K562 (cell line): Measurements from ENCODE around the gene CNTRL. TPM values are rescaled to one million over a fixed set of nuclear protein-coding genes. Genes with fewer than 3 reads are reported as not detected.
A peak's percentile ranks its signal among the peaks of the same experiment; 100 is the strongest.

Experiments
- ATAC-seq: fragments of 200-7000 bp; cut with Tn5 transposase; 3 replicates; pipeline ENCODE4 v1.9.1; 2020; ENCODE audit warnings: moderate library complexity
- BruUV-seq: library from RNA; stranded (reverse); fragments of 400-500 nt; replicated peaks from 2 replicates; lab custom pipeline; 2021; lab: Mats Ljungman, UMichigan
- CTCF ChIA-PET: fragments of 300-600 bp; formaldehyde crosslinking; extraction: SDS; loops from one replicate; lab custom pipeline; 2021; ENCODE audit warnings: low intra/inter-chr PET ratio; lab: Yijun Ruan, JAX
- POLR2A ChIA-PET: fragments of 300-600, 350-650 bp; sonication (Branson Sonifier 250); formaldehyde crosslinking; extraction: SDS; loops from one replicate; lab custom pipeline; 2021; ENCODE audit warnings: antibody characterized with exemption, inconsistent platforms; lab: Yijun Ruan, JAX
- DNase-seq, 4 experiments: peaks; one replicate each; pipeline versions ENCODE4 v3.0.0 to v3.0.0-alpha.2; 2011 to 2018; ENCODE audit warnings: low spot score in 3 of 4, mixed read lengths in 3 of 4; ENCODE audit errors: extremely low read depth in 1 of 4
- FAIRE-seq: peaks from 2 replicates; lab custom pipeline; 2011; peaks lifted over from hg19 to GRCh38; lab: Jason Lieb, UNC
- H2AFZ ChIP-seq: 2 replicates; pipeline ENCODE4 v1.6.0; 2011; ENCODE audit warnings: low read depth, low read length, control low read depth, inconsistent platforms
- H3K27ac ChIP-seq: fragments of 200-600 bp; 3 replicates; pipeline ENCODE4 v1.8.0; 2011; ENCODE audit warnings: low read depth, mild to moderate bottlenecking, control low read depth, inconsistent platforms, low read length, moderate library complexity, mixed read lengths; ENCODE audit errors: extremely low read depth
- H3K27me3 ChIP-seq, 2 experiments: fragments of 300-600 bp in 1 of 2; 2 replicates in 1 of 2; 3 replicates in 1 of 2; pipeline versions ENCODE4 v1.6.0 to v1.8.0; 2011; ENCODE audit warnings: inconsistent platforms in 2 of 2, low read length in 2 of 2, mild to moderate bottlenecking in 1 of 2, mixed read lengths in 1 of 2, moderate library complexity in 1 of 2; ENCODE audit not compliant: control insufficient read depth in 2 of 2, insufficient read depth in 2 of 2
- H3K36me3 ChIP-seq: fragments of 300-600 bp; 3 replicates; pipeline ENCODE4 v1.8.0; 2011; ENCODE audit warnings: mild to moderate bottlenecking, low read length, inconsistent platforms; ENCODE audit not compliant: control insufficient read depth, insufficient read depth
- H3K4me1 ChIP-seq, 2 experiments: fragments of 200-600 bp in 1 of 2; replicated peaks in 1 of 2; 2 replicates in 1 of 2; 3 replicates in 1 of 2; pipeline versions ENCODE4 v1.5.1 to v1.8.0; 2011; ENCODE audit warnings: inconsistent platforms in 2 of 2, low read length in 2 of 2, mild to moderate bottlenecking in 1 of 2, mixed read lengths in 1 of 2, moderate library complexity in 1 of 2; ENCODE audit not compliant: control insufficient read depth in 2 of 2, insufficient read depth in 2 of 2
- H3K4me2 ChIP-seq: 2 replicates; pipeline ENCODE4 v1.6.1; 2011; ENCODE audit warnings: low read length, control low read depth, inconsistent platforms, mixed read lengths; ENCODE audit not compliant: insufficient read depth
- H3K4me3 ChIP-seq: fragments of 200-600 bp; sonication (generic), shearing (Covaris generic); 2 replicates; pipeline ENCODE4 v1.5.1; 2016; ENCODE audit warnings: control low read depth, inconsistent platforms
- H3K79me2 ChIP-seq: fragments of 200-600 bp; 3 replicates; pipeline ENCODE4 v1.8.0; 2011; ENCODE audit warnings: low read length, inconsistent platforms; ENCODE audit not compliant: control insufficient read depth, insufficient read depth
- H3K9ac ChIP-seq, 2 experiments: 2 replicates each; pipeline versions ENCODE4 v1.6.0 to v1.6.1; 2011; ENCODE audit warnings: low read depth in 2 of 2, low read length in 2 of 2, control low read depth in 1 of 2, inconsistent platforms in 1 of 2, mild to moderate bottlenecking in 1 of 2, mixed read lengths in 1 of 2; ENCODE audit not compliant: insufficient read depth in 1 of 2
- H3K9me1 ChIP-seq: one replicate; pipeline ENCODE4 v1.6.0; 2011; ENCODE audit warnings: inconsistent platforms, mild to moderate bottlenecking, low read length, moderate library complexity; ENCODE audit not compliant: control insufficient read depth, insufficient read depth
- H3K9me3 ChIP-seq: replicated peaks from 2 replicates; pipeline ENCODE4 v1.5.1; 2011; ENCODE audit warnings: low read depth, low read length, inconsistent platforms; ENCODE audit not compliant: control insufficient read depth, insufficient read depth
- H4K20me1 ChIP-seq: replicated peaks from 2 replicates; pipeline ENCODE4 v1.6.1; 2011; ENCODE audit warnings: low read length, inconsistent platforms, mixed read lengths; ENCODE audit not compliant: control insufficient read depth, insufficient read depth
- BHLHE40 ChIP-seq: IDR thresholded peaks from 2 replicates; pipeline ENCODE4 v1.6.1; 2011; ENCODE audit warnings: low read length, improper control_type of control experiment
- BRD9 ChIP-seq: fragments of 450-650 bp; IDR thresholded peaks from 2 replicates; pipeline ENCODE4 v1.6.1; 2018; ENCODE audit warnings: low read depth; ENCODE audit not compliant: partially characterized antibody
- CXXC5 ChIP-seq: fragments of 250-450 bp; sonication (Bioruptor Pico); IDR thresholded peaks from 2 replicates; pipeline ENCODE4 v1.8.0; 2022; ENCODE audit warnings: inconsistent platforms, mild to moderate bottlenecking, moderate library complexity
- EGR1 ChIP-seq: fragments of 450-650 bp; conservative IDR thresholded peaks from 2 replicates; pipeline ENCODE4 v1.6.1; 2017; ENCODE audit warnings: mild to moderate bottlenecking
- FOXJ2 ChIP-seq: fragments of 200-800 bp; sonication (Bioruptor generic); IDR thresholded peaks from 2 replicates; pipeline ENCODE4 v1.6.1; 2016; ENCODE audit warnings: missing genetic modification characterization, missing compliant biosample characterization
- GTF2A2 ChIP-seq: IDR thresholded peaks from 2 replicates; pipeline ENCODE4 v1.6.1; 2016; ENCODE audit warnings: mild to moderate bottlenecking, missing genetic modification characterization, missing compliant biosample characterization
- HDAC6 ChIP-seq: IDR thresholded peaks from 2 replicates; pipeline ENCODE4 v1.6.1; 2012; ENCODE audit warnings: low read depth, mild to moderate bottlenecking, control low read depth, inconsistent platforms, low read length, moderate library complexity
- L3MBTL2 ChIP-seq: fragments of 450-650 bp; IDR thresholded peaks from 2 replicates; pipeline ENCODE4 v1.6.1; 2016; ENCODE audit warnings: mild to moderate bottlenecking, moderate library complexity
- NFATC3 ChIP-seq: fragments of 450-650 bp; IDR thresholded peaks from 2 replicates; pipeline ENCODE4 v1.6.1; 2017; ENCODE audit warnings: mild to moderate bottlenecking
- NRF1 ChIP-seq, 2 experiments: fragments of 450-650 bp; IDR thresholded peaks in 1 of 2; conservative IDR thresholded peaks in 1 of 2; 2 replicates each; pipeline ENCODE4 v1.6.1; 2014; ENCODE audit warnings: mild to moderate bottlenecking in 2 of 2
- PTRF ChIP-seq: fragments of 450-650 bp; IDR thresholded peaks from 2 replicates; pipeline ENCODE4 v1.6.1; 2016; ENCODE audit warnings: mild to moderate bottlenecking, missing genetic modification characterization, missing compliant biosample characterization
- YY1 ChIP-seq, 3 experiments: IDR thresholded peaks; 2 replicates each; pipeline ENCODE4 v1.6.1; 2011; ENCODE audit warnings: low read length in 2 of 3, mild to moderate bottlenecking in 2 of 3, moderate library complexity in 2 of 3, borderline replicate concordance in 1 of 3, control low read depth in 1 of 3, low read depth in 1 of 3; ENCODE audit not compliant: insufficient read depth in 3 of 3, insufficient replicate concordance in 2 of 3, control insufficient read depth in 1 of 3, insufficient read length in 1 of 3; ENCODE audit errors: extremely low read depth in 1 of 3
- ZNF644 ChIP-seq: fragments of 200-800 bp; sonication (Bioruptor generic); IDR thresholded peaks from 2 replicates; pipeline ENCODE4 v1.6.1; 2016; ENCODE audit warnings: low read depth, missing genetic modification characterization, missing compliant biosample characterization
- WGBS: fragments of 100-300 bp; shearing (Covaris generic); methylation state at CpG from one replicate; pipeline ENCODE4 v1.1.6; 2016; ENCODE audit warnings: low coverage, mixed read lengths; ENCODE audit not compliant: insufficient coverage; ENCODE audit errors: missing lambda C conversion rate; 5-methylcytosine and 5-hydroxymethylcytosine counted together
- in situ Hi-C: fragments of 300-500 bp; cut with MboI; formaldehyde crosslinking; loops from 4 replicates; pipeline ENCODE4 v1.15.0; 2018; ENCODE audit warnings: inconsistent platforms, mixed read lengths
- intact Hi-C: fragments of 100-400 bp; cut with micrococcal nuclease; formaldehyde crosslinking; loops from 2 replicates; pipeline ENCODE4 v1.14.2; 2022
- polyA plus RNA-seq, 8 experiments: library from polyadenylated mRNA; depleted of rRNA in 4 of 8; stranded (reverse) in 5 of 8; unstranded in 3 of 8; fragments of >200 nt; fragmentation: Nextera tagmentation in 2 of 8; fragmentation: Illumina TruSeq in 1 of 8; extraction: Ambion mirVana in 2 of 8; extraction: Trizol in 1 of 8; gene quantifications; 2 replicates each; pipeline versions ENCODE4 v1.2.1 to v1.2.3, GENCODE V29; 2011 to 2014; ENCODE audit warnings: inconsistent platforms in 1 of 8, missing spikeins in 1 of 8
- total RNA-seq, 7 experiments: library from RNA; depleted of rRNA in 6 of 7; stranded (reverse); fragments of >200 nt in 6 of 7; fragmentation: Illumina TruSeq in 2 of 7; extraction: Trizol in 2 of 7; gene quantifications; 2 replicates each; pipeline versions ENCODE4 v1.2.1 to v1.2.3, GENCODE V29; 2011 to 2021; ENCODE audit warnings: low replicate concordance in 1 of 7
- TF ChIP-seq, protein P1 (sequence below): fragments of 250-450 bp; sonication (Bioruptor Pico); IDR thresholded peaks from 2 replicates; pipeline ENCODE4 v1.5.0; 2021; ENCODE audit warnings: mild to moderate bottlenecking, borderline replicate concordance
- TF ChIP-seq, protein P2 (sequence below): IDR thresholded peaks from 2 replicates; pipeline ENCODE4 v1.6.1; 2011; ENCODE audit warnings: borderline replicate concordance, low read depth, mild to moderate bottlenecking, moderate library complexity, low read length; ENCODE audit not compliant: insufficient read depth, poor library complexity, severe bottlenecking

CNTRL gene
- total and polyA plus RNA-seq, 9 of the 15 experiments (the other 6 are each of a cell fraction or from before 2014, with no cell fraction given), result 9.2 to 28.9 (median 20.5) TPM

DNA sequence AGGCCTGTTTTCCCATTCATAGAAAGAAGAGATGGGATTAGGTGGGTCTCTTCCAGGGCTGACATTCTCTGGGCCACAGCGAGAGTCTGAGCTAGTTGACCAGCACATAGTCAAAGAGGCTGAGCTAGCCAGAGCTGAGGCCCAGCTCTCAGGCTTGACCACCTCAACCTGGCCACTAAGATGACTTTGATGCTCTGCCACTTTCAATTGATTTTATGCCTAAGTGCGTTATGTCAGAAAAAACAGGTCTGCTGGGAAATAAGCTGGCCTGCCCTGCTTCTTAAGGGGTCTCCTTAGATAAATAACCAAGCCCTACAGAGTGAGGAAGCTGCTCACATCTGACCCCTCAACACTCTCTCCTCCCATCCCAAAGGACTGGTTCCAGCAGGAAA, 146.9 kb downstream of the CNTRL start (continued):
- no peak for TF ChIP-seq HDAC6
- TF ChIP-seq EGR1, result no peak
- TF ChIP-seq, protein P1, sequence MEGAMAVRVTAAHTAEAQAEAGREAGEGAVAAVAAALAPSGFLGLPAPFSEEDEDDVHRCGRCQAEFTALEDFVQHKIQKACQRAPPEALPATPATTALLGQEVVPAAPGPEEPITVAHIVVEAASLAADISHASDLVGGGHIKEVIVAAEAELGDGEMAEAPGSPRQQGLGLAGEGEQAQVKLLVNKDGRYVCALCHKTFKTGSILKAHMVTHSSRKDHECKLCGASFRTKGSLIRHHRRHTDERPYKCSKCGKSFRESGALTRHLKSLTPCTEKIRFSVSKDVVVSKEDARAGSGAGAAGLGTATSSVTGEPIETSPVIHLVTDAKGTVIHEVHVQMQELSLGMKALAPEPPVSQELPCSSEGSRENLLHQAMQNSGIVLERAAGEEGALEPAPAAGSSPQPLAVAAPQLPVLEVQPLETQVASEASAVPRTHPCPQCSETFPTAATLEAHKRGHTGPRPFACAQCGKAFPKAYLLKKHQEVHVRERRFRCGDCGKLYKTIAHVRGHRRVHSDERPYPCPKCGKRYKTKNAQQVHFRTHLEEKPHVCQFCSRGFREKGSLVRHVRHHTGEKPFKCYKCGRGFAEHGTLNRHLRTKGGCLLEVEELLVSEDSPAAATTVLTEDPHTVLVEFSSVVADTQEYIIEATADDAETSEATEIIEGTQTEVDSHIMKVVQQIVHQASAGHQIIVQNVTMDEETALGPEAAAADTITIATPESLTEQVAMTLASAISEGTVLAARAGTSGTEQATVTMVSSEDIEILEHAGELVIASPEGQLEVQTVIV, result no peak
- TF ChIP-seq, all 486 proteins: peak for 0

DNA sequence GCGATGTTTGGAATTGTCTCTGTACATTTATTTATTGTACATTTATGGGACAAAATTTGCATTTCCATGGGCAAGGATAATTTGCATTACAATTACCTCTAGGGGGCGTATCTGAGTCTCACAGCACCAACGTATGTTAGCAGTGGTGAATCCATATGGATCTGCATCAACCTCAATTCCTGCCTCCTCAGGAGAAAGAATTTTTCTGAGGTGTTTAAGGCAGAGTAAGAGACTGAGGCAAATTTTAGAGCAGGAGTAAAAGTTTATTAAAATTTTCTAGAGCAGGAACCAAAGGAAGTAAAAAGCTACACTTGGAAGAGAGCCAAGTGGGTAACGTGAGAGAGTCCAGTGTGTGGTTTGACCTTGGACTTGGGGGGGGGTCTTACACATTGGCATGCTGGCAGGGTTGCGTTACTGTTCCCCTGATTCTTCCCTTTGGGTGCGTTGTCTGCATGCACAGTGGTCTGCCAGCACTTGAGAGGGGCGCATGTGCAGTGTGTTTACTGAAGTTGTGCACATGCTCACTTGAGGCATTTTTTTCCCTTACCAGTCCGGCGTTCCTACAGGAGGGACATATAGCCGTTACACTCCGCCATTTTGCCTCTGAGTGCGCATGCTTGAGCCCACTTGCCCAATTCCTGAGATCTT, 147.9 kb downstream of the CNTRL start:
- Histone ChIP-seq H3K9me3 (no peaks in the 10 kb centered on the region), H3K9me1 (no peaks in the 10 kb centered on the region), H3K27me3 (no peaks in the 10 kb centered on the region), H3K36me3 (no peaks in the 10 kb centered on the region), H3K4me1 (peaks cover 0 to 26% of the 10 kb centered on the region in 2 experiments; a peak in 3 of 5 replicates), H4K20me1 (no peaks in the 10 kb centered on the region), H2AFZ (peak overlapping the region; percentile 90), H3K9ac (no peak overlapping the region), H3K27ac (no peak overlapping the region), H3K4me2 (peak overlapping the region; percentile 33), H3K4me3 (no peak overlapping the region), H3K79me2 (no peaks in the 10 kb centered on the region)
- BruUV-seq, result no TSS peak
- in situ Hi-C loops, result no loop called here
- DNase-seq (peak; percentile 30 to 69 (median 36)), FAIRE-seq (peak; percentile 90), ATAC-seq (peak; percentile 73)
- WGBS, result 33% methylated on average over 11 of the region's 12 CpGs
- ChIA-PET CTCF (interaction anchor here (0.6 kb wide), 1 partner anchor 175 kb away, joined by 3 read pairs; no protein-coding TSS in a partner anchor), POLR2A (interaction anchor here (0.6 to 1.1 kb wide), 2 partner anchors 10 to 228 kb away, joined by 3 read pairs; no protein-coding TSS in a partner anchor)
- intact Hi-C loops, result loop anchor here (1.0 to 2.0 kb wide), 2 partner anchors 56 to 65 kb away; no protein-coding TSS in a partner anchor
- TF ChIP-seq NFATC3, result peak; percentile 30; the same call in 1 of the 2 replicates
- TF ChIP-seq, protein P2, sequence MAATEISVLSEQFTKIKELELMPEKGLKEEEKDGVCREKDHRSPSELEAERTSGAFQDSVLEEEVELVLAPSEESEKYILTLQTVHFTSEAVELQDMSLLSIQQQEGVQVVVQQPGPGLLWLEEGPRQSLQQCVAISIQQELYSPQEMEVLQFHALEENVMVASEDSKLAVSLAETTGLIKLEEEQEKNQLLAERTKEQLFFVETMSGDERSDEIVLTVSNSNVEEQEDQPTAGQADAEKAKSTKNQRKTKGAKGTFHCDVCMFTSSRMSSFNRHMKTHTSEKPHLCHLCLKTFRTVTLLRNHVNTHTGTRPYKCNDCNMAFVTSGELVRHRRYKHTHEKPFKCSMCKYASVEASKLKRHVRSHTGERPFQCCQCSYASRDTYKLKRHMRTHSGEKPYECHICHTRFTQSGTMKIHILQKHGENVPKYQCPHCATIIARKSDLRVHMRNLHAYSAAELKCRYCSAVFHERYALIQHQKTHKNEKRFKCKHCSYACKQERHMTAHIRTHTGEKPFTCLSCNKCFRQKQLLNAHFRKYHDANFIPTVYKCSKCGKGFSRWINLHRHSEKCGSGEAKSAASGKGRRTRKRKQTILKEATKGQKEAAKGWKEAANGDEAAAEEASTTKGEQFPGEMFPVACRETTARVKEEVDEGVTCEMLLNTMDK, result peak; percentile 21
- peak in 1 of 3 experiments; percentile 72 for TF ChIP-seq YY1 (IDR thresholded peaks at IDR 0.05; ENCODE audit: borderline replicate concordance in 1 of 3, control insufficient read depth in 1 of 3, extremely low read depth in 1 of 3, insufficient read depth in 3 of 3, insufficient read length in 1 of 3, insufficient replicate concordance in 2 of 3, low read depth in 1 of 3, low read length in 2 of 3)
- peak; percentile 3; the same call in 1 of the 2 replicates for TF ChIP-seq BHLHE40
- TF ChIP-seq ZNF644 (tag), result 0 out of 2 replicates have a peak, but pooled peaks have one; percentile 47
- TF ChIP-seq FOXJ2 (tag), result no peak
- 0 out of 2 replicates have a peak, but pooled peaks have one; percentile 47 for TF ChIP-seq PTRF (tag)
- peak; percentile 63 to 71 for TF ChIP-seq NRF1 (conservative IDR thresholded peaks at IDR 0.05 in 1 of 2, IDR thresholded peaks at IDR 0.05 in 1 of 2)
- TF ChIP-seq BRD9, result no peak
- TF ChIP-seq L3MBTL2, result peak; percentile 20; the same call in 1 of the 2 replicates
- TF ChIP-seq GTF2A2 (tag), result no peak
- peak; percentile 20; the same call in 1 of the 2 replicates for TF ChIP-seq CXXC5 (CRISPR knock-in tag)
